H9 (cell line): Measurements from ENCODE around the gene ZFTA. TPM values are rescaled to one million over a fixed set of nuclear protein-coding genes. Genes with fewer than 3 reads are reported as not detected.

ENCODE experiments used
- DNase-seq: peaks from one replicate; pipeline ENCODE4 v3.0.0-alpha.2; 2017
- H2AFZ ChIP-seq: one replicate; pipeline ENCODE4 v1.6.1; 2013; ENCODE audit warnings: mild to moderate bottlenecking, low read length, control low read depth, moderate library complexity
- H2AK5ac ChIP-seq: 2 replicates; pipeline ENCODE4 v1.6.1; 2013; ENCODE audit warnings: low read length, control low read depth, mixed read lengths; ENCODE audit not compliant: insufficient read length
- H2BK120ac ChIP-seq: one replicate; pipeline ENCODE4 v1.6.1; 2013; ENCODE audit warnings: low read depth, mild to moderate bottlenecking, low read length, control low read depth, inconsistent platforms; ENCODE audit not compliant: poor library complexity, severe bottlenecking
- H2BK12ac ChIP-seq: 2 replicates; pipeline ENCODE4 v1.6.1; 2013; ENCODE audit warnings: low read length, control low read depth, mixed read lengths, low read depth; ENCODE audit not compliant: insufficient read length
- H2BK15ac ChIP-seq: 2 replicates; pipeline ENCODE4 v1.6.1; 2013; ENCODE audit warnings: low read depth, low read length, control low read depth
- H2BK20ac ChIP-seq: one replicate; pipeline ENCODE4 v1.6.1; 2013; ENCODE audit warnings: low read depth, mild to moderate bottlenecking, low read length, control low read depth, inconsistent platforms; ENCODE audit not compliant: poor library complexity, severe bottlenecking
- H2BK5ac ChIP-seq: 2 replicates; pipeline ENCODE4 v1.6.1; 2013; ENCODE audit warnings: low read length, control low read depth, mixed read lengths; ENCODE audit not compliant: insufficient read length
- H3K14ac ChIP-seq: 2 replicates; pipeline ENCODE4 v1.6.1; 2013; ENCODE audit warnings: low read length, control low read depth; ENCODE audit not compliant: insufficient read depth
- H3K18ac ChIP-seq: 2 replicates; pipeline ENCODE4 v1.6.1; 2013; ENCODE audit warnings: low read depth, mild to moderate bottlenecking, mixed read lengths, low read length, control low read depth; ENCODE audit not compliant: insufficient read length
- H3K23ac ChIP-seq: 2 replicates; pipeline ENCODE4 v1.6.1; 2013; ENCODE audit warnings: low read length, control low read depth, mixed read lengths, low read depth; ENCODE audit not compliant: insufficient read length
- H3K23me2 ChIP-seq: 2 replicates; pipeline ENCODE4 v1.6.1; 2013; ENCODE audit warnings: low read depth, mild to moderate bottlenecking, mixed read lengths, low read length, control low read depth; ENCODE audit not compliant: insufficient read length, poor library complexity, severe bottlenecking
- H3K27ac ChIP-seq: 2 replicates; pipeline ENCODE4 v1.5.1; 2013; ENCODE audit warnings: low read length, control low read depth, mixed read lengths, low read depth; ENCODE audit not compliant: insufficient read length
- H3K27me3 ChIP-seq: 2 replicates; pipeline ENCODE4 v1.6.1; 2013; ENCODE audit warnings: low read length, control low read depth, inconsistent platforms; ENCODE audit not compliant: insufficient read depth
- H3K4ac ChIP-seq: 2 replicates; pipeline ENCODE4 v1.6.1; 2013; ENCODE audit warnings: low read depth, mild to moderate bottlenecking, control low read depth, inconsistent platforms, low read length, moderate library complexity
- H3K4me1 ChIP-seq: 2 replicates; pipeline ENCODE4 v1.6.1; 2013; ENCODE audit warnings: low read length, control low read depth, inconsistent platforms; ENCODE audit not compliant: insufficient read depth
- H3K4me2 ChIP-seq: 2 replicates; pipeline ENCODE4 v1.6.1; 2013; ENCODE audit warnings: low read length, control low read depth, mixed read lengths; ENCODE audit not compliant: insufficient read length, insufficient read depth
- H3K56ac ChIP-seq: 2 replicates; pipeline ENCODE4 v1.6.1; 2013; ENCODE audit warnings: low read depth, mild to moderate bottlenecking, mixed read lengths, low read length, control low read depth; ENCODE audit not compliant: insufficient read length
- H3K79me1 ChIP-seq: 2 replicates; pipeline ENCODE4 v1.6.1; 2013; ENCODE audit warnings: low read depth, mild to moderate bottlenecking, moderate library complexity, low read length, control low read depth, inconsistent platforms; ENCODE audit not compliant: insufficient read depth, poor library complexity, severe bottlenecking
- H3K79me2 ChIP-seq: 2 replicates; pipeline ENCODE4 v1.6.1; 2013; ENCODE audit warnings: low read length, control low read depth, inconsistent platforms; ENCODE audit not compliant: insufficient read depth
- H3K9ac ChIP-seq: 2 replicates; pipeline ENCODE4 v1.6.1; 2013; ENCODE audit warnings: low read length, control low read depth, mixed read lengths; ENCODE audit not compliant: insufficient read length; ENCODE audit errors: extremely low read depth
- H3K9me3 ChIP-seq: one replicate; pipeline ENCODE4 v1.6.1; 2013; ENCODE audit warnings: low read depth, low read length, inconsistent platforms; ENCODE audit not compliant: control insufficient read depth
- H3T11ph ChIP-seq: one replicate; pipeline ENCODE4 v1.6.1; 2013; ENCODE audit warnings: mild to moderate bottlenecking, low read length, control low read depth, inconsistent platforms
- H4K20me1 ChIP-seq: one replicate; pipeline ENCODE4 v1.6.1; 2013; ENCODE audit not compliant: control insufficient read depth, insufficient read length, insufficient read depth
- H4K5ac ChIP-seq: 2 replicates; pipeline ENCODE4 v1.6.1; 2013; ENCODE audit warnings: low read depth, mild to moderate bottlenecking, mixed read lengths, low read length, control low read depth; ENCODE audit not compliant: insufficient read length
- H4K8ac ChIP-seq: replicated peaks from 2 replicates; pipeline ENCODE4 v1.6.1; 2013; ENCODE audit warnings: low read length, control low read depth, mixed read lengths, low read depth; ENCODE audit not compliant: insufficient read length
- H4K91ac ChIP-seq: 2 replicates; pipeline ENCODE4 v1.6.1; 2013; ENCODE audit warnings: low read depth, mild to moderate bottlenecking, moderate library complexity, mixed read lengths, low read length, control low read depth; ENCODE audit not compliant: insufficient read length
- H3K27ac Mint-ChIP-seq, 3 experiments: 2 replicates in 2 of 3; 3 replicates in 1 of 3; pipeline ENCODE4 v1.8.0; 2020 to 2021; ENCODE audit warnings: mixed read lengths in 3 of 3, mild to moderate bottlenecking in 1 of 3, moderate library complexity in 1 of 3
- H3K27me3 Mint-ChIP-seq: 2 replicates; pipeline ENCODE4 v1.8.0; 2021; ENCODE audit warnings: low read depth, mild to moderate bottlenecking, moderate library complexity, mixed read lengths
- H3K36me3 Mint-ChIP-seq, 3 experiments: 2 replicates in 2 of 3; 3 replicates in 1 of 3; pipeline ENCODE4 v1.8.0; 2020 to 2021; ENCODE audit warnings: low read depth in 3 of 3, mixed read lengths in 3 of 3; ENCODE audit not compliant: insufficient read depth in 1 of 3
- H3K4me1 Mint-ChIP-seq, 2 experiments: 2 replicates each; pipeline ENCODE4 v1.8.0; 2020; ENCODE audit warnings: mixed read lengths in 2 of 2
- H3K4me3 Mint-ChIP-seq, 2 experiments: 2 replicates in 1 of 2; 3 replicates in 1 of 2; pipeline ENCODE4 v1.8.0; 2020 to 2021; ENCODE audit warnings: mild to moderate bottlenecking in 2 of 2, mixed read lengths in 2 of 2, moderate library complexity in 1 of 2
- H3K9me3 Mint-ChIP-seq, 2 experiments: 2 replicates in 1 of 2; 3 replicates in 1 of 2; pipeline ENCODE4 v1.8.0; 2020; ENCODE audit warnings: mild to moderate bottlenecking in 2 of 2, mixed read lengths in 2 of 2, moderate library complexity in 1 of 2
- WGBS: extraction: QIAGEN DNeasy Blood & Tissue Kit; methylation state at CpG from one replicate; pipeline ENCODE4 v1.1.7; 2013; ENCODE audit warnings: missing lambda C conversion rate, low lambda C conversion rate, mixed read lengths; ENCODE audit not compliant: insufficient read length; ENCODE audit errors: extremely low coverage; 5-methylcytosine and 5-hydroxymethylcytosine counted together
- total RNA-seq: library from RNA; stranded (reverse); gene quantifications from 2 replicates; pipeline ENCODE4 v1.2.1, GENCODE V29; 2021
- TF ChIP-seq, protein P1 (sequence below): fragments of 200-600 bp; sonication (generic); conservative IDR thresholded peaks from 3 replicates; pipeline ENCODE4 v1.8.0; 2021; ENCODE audit warnings: antibody characterized with exemption, mild to moderate bottlenecking

ZFTA gene
- total RNA-seq, 1 experiment from 2014 or later, result 48.2 TPM

DNA sequence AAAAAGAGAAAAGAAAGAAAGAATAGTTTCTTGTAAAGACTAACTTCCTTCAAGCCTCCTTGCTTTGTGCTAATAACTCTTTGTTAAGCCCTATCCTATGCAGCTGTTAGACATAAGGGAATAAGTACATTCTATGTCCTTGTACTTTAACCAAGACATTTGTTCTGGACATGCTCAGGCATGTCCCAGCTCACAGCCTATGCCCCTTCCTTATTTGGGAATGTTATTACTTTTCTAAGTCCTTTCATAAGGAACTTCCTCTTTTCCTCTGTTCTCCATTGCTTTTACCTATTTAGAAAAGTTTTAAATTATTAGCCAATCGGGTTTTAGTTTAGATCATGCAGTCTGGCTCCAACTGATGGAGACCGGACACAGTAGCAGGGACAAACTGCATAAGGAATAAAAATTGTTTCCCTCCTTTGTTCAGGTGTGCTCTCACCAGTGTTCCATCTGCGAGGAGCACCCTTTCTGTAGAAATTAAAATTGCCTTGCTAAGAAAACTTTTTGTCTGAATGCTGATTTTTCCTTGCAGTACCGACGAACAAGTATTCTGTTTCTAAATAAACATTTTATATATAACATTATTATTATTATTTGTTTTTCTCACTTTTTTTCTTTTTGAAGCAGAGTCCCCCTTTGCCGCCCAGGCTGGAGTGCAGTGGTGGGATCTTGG lies 23.1 kb upstream of the ZFTA start:
- Mint-ChIP-seq H3K4me1 (no peaks in the 10 kb centered on the region), H3K9me3 (peaks cover 22% of the 10 kb centered on the region in 2 experiments), H3K27me3 (peaks cover 4% of the 10 kb centered on the region; the same call in 1 of the 2 replicates), H3K36me3 (peaks cover 6 to 12% (median 9%) of the 10 kb centered on the region in 3 experiments; a peak in 5 of 7 replicates), H3K4me3 (no peak overlapping the region), H3K27ac (0 out of 7 replicates have a peak overlapping the region, but pooled peaks of 1 of the 3 experiments have one; percentile 70)
- Histone ChIP-seq H3K18ac (no peak overlapping the region), H4K20me1 (no peaks in the 10 kb centered on the region), H2BK15ac (no peak overlapping the region), H3K79me2 (no peaks in the 10 kb centered on the region), H2BK12ac (no peak overlapping the region), H3K4ac (no peak overlapping the region), H3K4me1 (no peaks in the 10 kb centered on the region), H3K9me3 (no peaks in the 10 kb centered on the region), H3T11ph (no peak overlapping the region), H3K23ac (no peak overlapping the region), H2BK20ac (no peak overlapping the region), H4K5ac (no peak overlapping the region), H2BK120ac (no peak overlapping the region), H2BK5ac (no peak overlapping the region), H3K14ac (no peak overlapping the region), H3K79me1 (no peaks in the 10 kb centered on the region), H2AK5ac (no peak overlapping the region), H2AFZ (no peak overlapping the region), H3K4me2 (no peak overlapping the region), H3K27me3 (no peaks in the 10 kb centered on the region), H4K91ac (no peak overlapping the region), H3K9ac (no peak overlapping the region), H3K56ac (no peak overlapping the region), H3K23me2 (no peaks in the 10 kb centered on the region), H4K8ac (no peak overlapping the region), H3K27ac (no peak overlapping the region)
- no CpG with 5 or more reads among the region's 6 CpGs for WGBS
- TF ChIP-seq, protein P1, sequence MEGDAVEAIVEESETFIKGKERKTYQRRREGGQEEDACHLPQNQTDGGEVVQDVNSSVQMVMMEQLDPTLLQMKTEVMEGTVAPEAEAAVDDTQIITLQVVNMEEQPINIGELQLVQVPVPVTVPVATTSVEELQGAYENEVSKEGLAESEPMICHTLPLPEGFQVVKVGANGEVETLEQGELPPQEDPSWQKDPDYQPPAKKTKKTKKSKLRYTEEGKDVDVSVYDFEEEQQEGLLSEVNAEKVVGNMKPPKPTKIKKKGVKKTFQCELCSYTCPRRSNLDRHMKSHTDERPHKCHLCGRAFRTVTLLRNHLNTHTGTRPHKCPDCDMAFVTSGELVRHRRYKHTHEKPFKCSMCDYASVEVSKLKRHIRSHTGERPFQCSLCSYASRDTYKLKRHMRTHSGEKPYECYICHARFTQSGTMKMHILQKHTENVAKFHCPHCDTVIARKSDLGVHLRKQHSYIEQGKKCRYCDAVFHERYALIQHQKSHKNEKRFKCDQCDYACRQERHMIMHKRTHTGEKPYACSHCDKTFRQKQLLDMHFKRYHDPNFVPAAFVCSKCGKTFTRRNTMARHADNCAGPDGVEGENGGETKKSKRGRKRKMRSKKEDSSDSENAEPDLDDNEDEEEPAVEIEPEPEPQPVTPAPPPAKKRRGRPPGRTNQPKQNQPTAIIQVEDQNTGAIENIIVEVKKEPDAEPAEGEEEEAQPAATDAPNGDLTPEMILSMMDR, result no peak
- DNase-seq, result no peak
